HEK293 (cell line): ENCODE data around the gene TLR5.

ENCODE experiments used
- MYNN ChIP-seq: fragments of 450-650 bp; formaldehyde crosslinking; IDR thresholded peaks from 2 replicates; pipeline ENCODE4 v1.5.1; 2016; ENCODE audit warnings: missing biosample characterization, missing genetic modification characterization, borderline replicate concordance
- TF ChIP-seq, protein P1 (sequence below): fragments of 450-650 bp; formaldehyde crosslinking; IDR thresholded peaks from 2 replicates; pipeline ENCODE4 v1.5.1; 2016; ENCODE audit warnings: missing biosample characterization, missing genetic modification characterization

DNA sequence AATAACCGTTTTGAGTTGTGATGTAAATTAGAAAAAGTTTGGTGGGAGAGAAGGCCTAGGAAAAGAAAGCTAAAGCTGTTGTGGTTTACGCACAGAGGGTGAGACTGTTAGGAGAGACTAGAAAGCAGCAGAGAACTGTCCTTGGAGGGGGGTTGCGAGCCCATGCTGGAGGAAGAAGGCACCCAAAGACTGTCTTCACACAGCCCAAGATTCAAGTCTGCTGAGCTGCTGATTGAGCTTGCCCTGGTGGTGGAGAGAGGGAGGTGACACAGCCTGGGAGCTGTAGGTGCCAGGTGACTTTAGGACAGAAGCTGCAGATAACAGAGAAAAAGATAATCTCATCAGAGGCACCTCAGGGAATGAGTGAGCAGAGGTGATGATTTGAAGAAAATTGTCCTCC, 18.3 kb upstream of the TLR5 start:
- TF ChIP-seq, protein P1, sequence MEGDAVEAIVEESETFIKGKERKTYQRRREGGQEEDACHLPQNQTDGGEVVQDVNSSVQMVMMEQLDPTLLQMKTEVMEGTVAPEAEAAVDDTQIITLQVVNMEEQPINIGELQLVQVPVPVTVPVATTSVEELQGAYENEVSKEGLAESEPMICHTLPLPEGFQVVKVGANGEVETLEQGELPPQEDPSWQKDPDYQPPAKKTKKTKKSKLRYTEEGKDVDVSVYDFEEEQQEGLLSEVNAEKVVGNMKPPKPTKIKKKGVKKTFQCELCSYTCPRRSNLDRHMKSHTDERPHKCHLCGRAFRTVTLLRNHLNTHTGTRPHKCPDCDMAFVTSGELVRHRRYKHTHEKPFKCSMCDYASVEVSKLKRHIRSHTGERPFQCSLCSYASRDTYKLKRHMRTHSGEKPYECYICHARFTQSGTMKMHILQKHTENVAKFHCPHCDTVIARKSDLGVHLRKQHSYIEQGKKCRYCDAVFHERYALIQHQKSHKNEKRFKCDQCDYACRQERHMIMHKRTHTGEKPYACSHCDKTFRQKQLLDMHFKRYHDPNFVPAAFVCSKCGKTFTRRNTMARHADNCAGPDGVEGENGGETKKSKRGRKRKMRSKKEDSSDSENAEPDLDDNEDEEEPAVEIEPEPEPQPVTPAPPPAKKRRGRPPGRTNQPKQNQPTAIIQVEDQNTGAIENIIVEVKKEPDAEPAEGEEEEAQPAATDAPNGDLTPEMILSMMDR (tag by site-specific recombination), result no peak
- no peak for TF ChIP-seq MYNN (tag by site-specific recombination)
